Mammary epithelial cell (primary cell): ENCODE results near the gene PDE7B.

Source experiments
- CTCF ChIP-seq, 2 donors: IDR thresholded peaks in 1 of 2; conservative IDR thresholded peaks in 1 of 2; 2 replicates each; pipeline ENCODE4 v1.5.1; 2011 to 2012; ENCODE audit warnings: inconsistent platforms in 2 of 2, low read length in 2 of 2, mild to moderate bottlenecking in 2 of 2, control low read depth in 1 of 2, low read depth in 1 of 2; ENCODE audit not compliant: insufficient read depth in 1 of 2; ENCODE audit errors: extremely low read depth in 1 of 2
- EZH2 ChIP-seq: IDR thresholded peaks from 2 replicates; pipeline ENCODE4 v1.6.1; 2012; ENCODE audit warnings: low read length, inconsistent platforms, borderline replicate concordance

GRCh38 chr6:136188486-136188885 is 337.0 kb downstream of the PDE7B start:
- TF ChIP-seq CTCF (conservative IDR thresholded peaks at IDR 0.05 in 1 of 2, IDR thresholded peaks at IDR 0.05 in 1 of 2; ENCODE audit: extremely low read depth in 1 of 2, insufficient read depth in 1 of 2, low read depth in 1 of 2, low read length in 2 of 2): no peak
- TF ChIP-seq EZH2: no peak
